Breast epithelium (tissue), 3 donors: ENCODE results near the gene NFIL3.

Experiments used
- CTCF ChIP-seq, 3 donors: fragments of 450-650 bp; IDR thresholded peaks; one replicate each; pipeline ENCODE4 v1.5.1; 2016 to 2017; ENCODE audit warnings: antibody characterized with exemption in 3 of 3, mild to moderate bottlenecking in 3 of 3, moderate library complexity in 3 of 3
- POLR2A ChIP-seq: fragments of 450-650 bp; IDR thresholded peaks from one replicate; pipeline ENCODE4 v1.6.1; 2016; ENCODE audit warnings: antibody characterized with exemption, mild to moderate bottlenecking, moderate library complexity
- POLR2AphosphoS5 ChIP-seq, 3 donors: sonication (generic); formaldehyde crosslinking; IDR thresholded peaks; one replicate each; pipeline ENCODE4 v1.6.1; 2017; ENCODE audit warnings: antibody characterized with exemption in 3 of 3

DNA sequence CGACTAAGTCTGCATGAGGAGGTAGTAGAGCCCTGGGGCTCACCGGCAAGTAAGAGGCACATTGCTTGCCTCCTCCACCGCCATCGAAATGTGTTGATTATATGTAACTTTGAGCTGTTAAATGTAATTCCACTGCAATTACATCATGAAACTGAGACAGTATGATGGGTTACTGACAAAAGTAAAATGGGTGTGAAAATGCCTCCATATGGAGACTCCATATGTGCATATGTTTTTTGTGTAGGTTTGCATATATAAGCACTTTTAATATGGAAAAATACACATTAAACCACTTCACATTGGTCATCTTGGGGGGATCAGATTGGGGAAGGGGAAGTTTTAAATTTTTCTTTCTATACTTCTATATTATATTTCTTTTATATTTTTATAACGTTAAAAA is 29.8 kb downstream of the NFIL3 start:
- no peak for TF ChIP-seq CTCF (IDR thresholded peaks at IDR 0.05)
- no peak for TF ChIP-seq POLR2A
- TF ChIP-seq POLR2AphosphoS5 (IDR thresholded peaks at IDR 0.05): no peak
